SU-DHL-6 (cell line): ENCODE results near the gene TANC1.

Experiments
- H2AFZ ChIP-seq: fragments of 200-600 bp; sonication (generic); 2 replicates; pipeline ENCODE4 v1.6.1; 2014; ENCODE audit warnings: low read depth, mild to moderate bottlenecking, moderate library complexity, mixed read lengths, antibody characterized with exemption, low read length; ENCODE audit not compliant: severe bottlenecking
- H3F3A ChIP-seq: fragments of 200-600 bp; shearing (Covaris generic); 2 replicates; pipeline ENCODE4 v1.6.0; 2016; ENCODE audit warnings: antibody characterized with exemption, mild to moderate bottlenecking; ENCODE audit not compliant: insufficient read depth
- H3K27ac ChIP-seq: fragments of 200-600 bp; sonication (generic); 2 replicates; pipeline ENCODE4 v1.5.1; 2016; ENCODE audit warnings: low read depth, mild to moderate bottlenecking, low read length, moderate library complexity, mixed read lengths
- H3K27me3 ChIP-seq: fragments of 200-600 bp; sonication (generic), shearing (Covaris generic); 2 replicates; pipeline ENCODE4 v1.6.0; 2014; ENCODE audit warnings: mild to moderate bottlenecking, low read length
- H3K36me3 ChIP-seq: fragments of 200-600 bp; sonication (generic); 2 replicates; pipeline ENCODE4 v1.6.1; 2014; ENCODE audit warnings: mild to moderate bottlenecking, low read length, mixed read lengths
- H3K4me2 ChIP-seq: fragments of 300-600, 200-600 bp; shearing (Covaris generic), sonication (generic); 2 replicates; pipeline ENCODE4 v1.6.0; 2014; ENCODE audit warnings: low read length, low read depth, mild to moderate bottlenecking; ENCODE audit not compliant: poor library complexity, severe bottlenecking
- H3K4me3 ChIP-seq: fragments of 200-600 bp; sonication (generic); 2 replicates; pipeline ENCODE4 v1.5.1; 2014; ENCODE audit warnings: antibody characterized with exemption, low read length, mild to moderate bottlenecking, mixed read lengths; ENCODE audit not compliant: insufficient read depth, poor library complexity, severe bottlenecking
- H3K79me2 ChIP-seq: fragments of 200-600 bp; sonication (generic); 2 replicates; pipeline ENCODE4 v1.6.1; 2014; ENCODE audit warnings: mild to moderate bottlenecking, low read length, moderate library complexity; ENCODE audit not compliant: insufficient read depth
- H3K9ac ChIP-seq: fragments of 200-600 bp; sonication (generic); 2 replicates; pipeline ENCODE4 v1.7.0; 2014; ENCODE audit warnings: mild to moderate bottlenecking, low read length
- H3K9me2 ChIP-seq: fragments of 200-600 bp; sonication (generic); replicated peaks from 2 replicates; pipeline ENCODE4 v1.6.1; 2014; ENCODE audit warnings: low read length; ENCODE audit not compliant: insufficient read depth
- H3K9me3 ChIP-seq: fragments of 200-600 bp; sonication (generic); 2 replicates; pipeline ENCODE4 v1.6.1; 2014; ENCODE audit warnings: low read length, mixed read lengths; ENCODE audit not compliant: insufficient read depth
- H4K20me1 ChIP-seq: fragments of 200-600 bp; sonication (generic); 2 replicates; pipeline ENCODE4 v1.6.1; 2014; ENCODE audit warnings: low read depth, mild to moderate bottlenecking, antibody characterized with exemption, low read length, moderate library complexity, mixed read lengths
- EZH2phosphoT487 ChIP-seq: fragments of 200-600 bp; sonication (generic), shearing (Covaris generic); conservative IDR thresholded peaks from 2 replicates; pipeline ENCODE4 v1.6.1; 2018; ENCODE audit warnings: mild to moderate bottlenecking, antibody characterized with exemption, low read length, moderate library complexity, mixed read lengths
- TF ChIP-seq, protein P1 (sequence below): fragments of 200-600 bp; sonication (generic); IDR thresholded peaks from one replicate; pipeline ENCODE4 v1.5.1; 2017; ENCODE audit warnings: antibody characterized with exemption, mild to moderate bottlenecking, low read length, moderate library complexity; ENCODE audit not compliant: insufficient read depth, poor library complexity, severe bottlenecking

TANC1 gene

GRCh38 chr2:159111346-159111927 is 143.0 kb downstream of the TANC1 start:
- no peak overlapping the region for H2AFZ ChIP-seq
- H4K20me1 ChIP-seq, result no peaks in the 10 kb centered on the region
- no peak overlapping the region for H3K9ac ChIP-seq
- H3K79me2 ChIP-seq, result no peaks in the 10 kb centered on the region
- H3K36me3 ChIP-seq, result no peaks in the 10 kb centered on the region
- H3K9me2 ChIP-seq, result no peaks in the 10 kb centered on the region
- no peaks in the 10 kb centered on the region for H3F3A ChIP-seq
- H3K9me3 ChIP-seq, result no peaks in the 10 kb centered on the region
- no peaks in the 10 kb centered on the region for H3K27me3 ChIP-seq
- H3K27ac ChIP-seq, result no peak overlapping the region
- no peak overlapping the region for H3K4me3 ChIP-seq
- no peak overlapping the region for H3K4me2 ChIP-seq
- no peak for TF ChIP-seq EZH2phosphoT487
- TF ChIP-seq, protein P1, sequence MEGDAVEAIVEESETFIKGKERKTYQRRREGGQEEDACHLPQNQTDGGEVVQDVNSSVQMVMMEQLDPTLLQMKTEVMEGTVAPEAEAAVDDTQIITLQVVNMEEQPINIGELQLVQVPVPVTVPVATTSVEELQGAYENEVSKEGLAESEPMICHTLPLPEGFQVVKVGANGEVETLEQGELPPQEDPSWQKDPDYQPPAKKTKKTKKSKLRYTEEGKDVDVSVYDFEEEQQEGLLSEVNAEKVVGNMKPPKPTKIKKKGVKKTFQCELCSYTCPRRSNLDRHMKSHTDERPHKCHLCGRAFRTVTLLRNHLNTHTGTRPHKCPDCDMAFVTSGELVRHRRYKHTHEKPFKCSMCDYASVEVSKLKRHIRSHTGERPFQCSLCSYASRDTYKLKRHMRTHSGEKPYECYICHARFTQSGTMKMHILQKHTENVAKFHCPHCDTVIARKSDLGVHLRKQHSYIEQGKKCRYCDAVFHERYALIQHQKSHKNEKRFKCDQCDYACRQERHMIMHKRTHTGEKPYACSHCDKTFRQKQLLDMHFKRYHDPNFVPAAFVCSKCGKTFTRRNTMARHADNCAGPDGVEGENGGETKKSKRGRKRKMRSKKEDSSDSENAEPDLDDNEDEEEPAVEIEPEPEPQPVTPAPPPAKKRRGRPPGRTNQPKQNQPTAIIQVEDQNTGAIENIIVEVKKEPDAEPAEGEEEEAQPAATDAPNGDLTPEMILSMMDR, result no peak

- H3K79me2 ChIP-seq, result no peaks in the 10 kb centered on the region
- H4K20me1 ChIP-seq, result no peaks in the 10 kb centered on the region
- no peak overlapping the region for H3K27ac ChIP-seq
- no peaks in the 10 kb centered on the region for H3K9me3 ChIP-seq
- no peaks in the 10 kb centered on the region for H3K36me3 ChIP-seq
- no peaks in the 10 kb centered on the region for H3F3A ChIP-seq
- H3K9me2 ChIP-seq, result no peaks in the 10 kb centered on the region
- H2AFZ ChIP-seq, result no peak overlapping the region
- no peaks in the 10 kb centered on the region for H3K27me3 ChIP-seq
- no peak overlapping the region for H3K9ac ChIP-seq
- H3K4me3 ChIP-seq, result no peak overlapping the region
- H3K4me2 ChIP-seq, result no peak overlapping the region
- TF ChIP-seq, protein P1, result no peak
- TF ChIP-seq EZH2phosphoT487, result no peak
Observed at GRCh38 chr2:159114835-159115234, 146.4 kb downstream of the TANC1 start.

- Histone ChIP-seq H2AFZ (no peak overlapping the region), H3K79me2 (no peaks in the 10 kb centered on the region), H3F3A (no peaks in the 10 kb centered on the region), H3K9me2 (no peaks in the 10 kb centered on the region), H3K27ac (no peak overlapping the region), H3K9me3 (no peaks in the 10 kb centered on the region), H4K20me1 (no peaks in the 10 kb centered on the region), H3K36me3 (no peaks in the 10 kb centered on the region), H3K4me3 (no peak overlapping the region), H3K27me3 (no peaks in the 10 kb centered on the region), H3K4me2 (no peak overlapping the region), H3K9ac (no peak overlapping the region)
- no peak for TF ChIP-seq EZH2phosphoT487
- TF ChIP-seq, protein P1, result no peak
Observed at GRCh38 chr2:159116922-159117321, 148.5 kb downstream of the TANC1 start.
